ENCODE results near the gene CCDC80.
"Not testable (repeated sequence)": the region's sequence is repeated elsewhere in the genome, so short reads cannot be mapped to it uniquely, and the experiment has no call there.

The CCDC80 gene

GRCh38 chr3:112587336-112587735 lies 53.6 kb downstream of the CCDC80 start:
- DNase-seq (ENCODE audit: low spot score) = no peak

GRCh38 chr3:112585782-112586181 lies 55.2 kb downstream of the CCDC80 start:
- DNase-seq (ENCODE audit: low spot score) = no peak

- no peak for DNase-seq (ENCODE audit: low spot score)
Observed at GRCh38 chr3:112583105-112583504, 57.8 kb downstream of the CCDC80 start.

GRCh38 chr3:112582244-112582874 lies 58.6 kb downstream of the CCDC80 start:
- DNase-seq (ENCODE audit: low spot score) = no peak

GRCh38 chr3:112579697-112580096 lies 61.2 kb downstream of the CCDC80 start:
- no peak for DNase-seq (ENCODE audit: low spot score)

GRCh38 chr3:112579232-112579631 lies 61.7 kb downstream of the CCDC80 start:
- no peak for DNase-seq (ENCODE audit: low spot score)

GRCh38 chr3:112572701-112573100 lies 68.2 kb downstream of the CCDC80 start:
- DNase-seq (ENCODE audit: low spot score) = no peak

- no peak for DNase-seq (ENCODE audit: low spot score)
Observed at GRCh38 chr3:112569265-112569664, 71.7 kb downstream of the CCDC80 start.

- no peak for DNase-seq (ENCODE audit: low spot score)
Observed at GRCh38 chr3:112568642-112569041, 72.3 kb downstream of the CCDC80 start.

- no peak for DNase-seq (ENCODE audit: low spot score)
Observed at GRCh38 chr3:112564940-112565305, 76.0 kb downstream of the CCDC80 start.

GRCh38 chr3:112564247-112564939 lies 76.5 kb downstream of the CCDC80 start:
- not testable (repeated sequence) for DNase-seq (ENCODE audit: low spot score)

- DNase-seq (ENCODE audit: low spot score) = peak; percentile 96
Observed at GRCh38 chr3:112561734-112562529, 79.0 kb downstream of the CCDC80 start, which contains the start of the genes ATG3 and SLC35A5. TSS of gene ATG3 (minus strand) at chr3:112561962. CDS start at chr3:112561528, 434 bp downstream. TSS of gene SLC35A5 (plus strand) at chr3:112562045. CDS start at chr3:112563404, 1,359 bp downstream.

GRCh38 chr3:112561484-112561733 lies 79.5 kb downstream of the CCDC80 start:
- DNase-seq (ENCODE audit: low spot score) = peak; percentile 37

- peak; percentile 65 for DNase-seq (ENCODE audit: low spot score)
Observed at GRCh38 chr3:112560721-112561483, 80.0 kb downstream of the CCDC80 start.

- no peak for DNase-seq (ENCODE audit: low spot score)
Observed at GRCh38 chr3:112560307-112560706, 80.6 kb downstream of the CCDC80 start.

GRCh38 chr3:112557976-112558375 lies 83.0 kb downstream of the CCDC80 start:
- DNase-seq (ENCODE audit: low spot score) = no peak

GRCh38 chr3:112555535-112556170 lies 85.3 kb downstream of the CCDC80 start:
- no peak for DNase-seq (ENCODE audit: low spot score)

GRCh38 chr3:112550859-112551258 lies 90.1 kb downstream of the CCDC80 start:
- no peak for DNase-seq (ENCODE audit: low spot score)
